ENCODE measurements around the gene TNRC6B.
"Not testable (repeated sequence)": the region's sequence is repeated elsewhere in the genome, so short reads cannot be mapped to it uniquely, and the experiment has no call there.

The TNRC6B gene

GRCh38 chr22:40182231-40182835 is 4.6 kb downstream of the TNRC6B start:
- DNase-seq: no peak

- peak; percentile 39 for DNase-seq
Observed at GRCh38 chr22:40183029-40183581, 5.4 kb downstream of the TNRC6B start.

GRCh38 chr22:40183603-40184002 is 5.9 kb downstream of the TNRC6B start:
- not testable (repeated sequence) for DNase-seq

GRCh38 chr22:40187389-40187788 is 9.7 kb downstream of the TNRC6B start:
- no peak for DNase-seq

- no peak for DNase-seq
Observed at GRCh38 chr22:40189997-40190396, 12.3 kb downstream of the TNRC6B start.

GRCh38 chr22:40190501-40190900 is 12.8 kb downstream of the TNRC6B start:
- no peak for DNase-seq

- peak; percentile 33 for DNase-seq
Observed at GRCh38 chr22:40193429-40194421, 16.0 kb downstream of the TNRC6B start.

- no peak for DNase-seq
Observed at GRCh38 chr22:40194656-40195055, 16.9 kb downstream of the TNRC6B start.

- DNase-seq: peak; percentile 37
Observed at GRCh38 chr22:40196628-40197360, 19.1 kb downstream of the TNRC6B start.

GRCh38 chr22:40197421-40197820 is 19.7 kb downstream of the TNRC6B start:
- not testable (repeated sequence) for DNase-seq

- no peak for DNase-seq
Observed at GRCh38 chr22:40198733-40199132, 21.0 kb downstream of the TNRC6B start.

GRCh38 chr22:40199223-40199622 is 21.5 kb downstream of the TNRC6B start:
- DNase-seq: no peak

GRCh38 chr22:40199852-40200251 is 22.1 kb downstream of the TNRC6B start:
- DNase-seq: no peak

GRCh38 chr22:40200795-40201530 is 23.2 kb downstream of the TNRC6B start:
- DNase-seq: no peak

- no peak for DNase-seq
Observed at GRCh38 chr22:40202225-40202944, 24.7 kb downstream of the TNRC6B start.

- DNase-seq: peak; percentile 54
Observed at GRCh38 chr22:40203572-40203971, 25.8 kb downstream of the TNRC6B start.

GRCh38 chr22:40204321-40205116 is 26.8 kb downstream of the TNRC6B start:
- DNase-seq: no peak

GRCh38 chr22:40206561-40206960 is 28.8 kb downstream of the TNRC6B start:
- DNase-seq: no peak

- DNase-seq: no peak
Observed at GRCh38 chr22:40210818-40211217, 33.1 kb downstream of the TNRC6B start.

GRCh38 chr22:40211476-40212054 is 33.8 kb downstream of the TNRC6B start:
- no peak for DNase-seq

Data from CD4-positive, alpha-beta T cell treated with Interleukin-6 for 4 hours (primary cell).